Hepatocyte (in vitro differentiated cells): ENCODE data around the gene RPS17. TPM values are rescaled to one million over a fixed set of nuclear protein-coding genes. Genes with fewer than 3 reads are reported as not detected.

ENCODE experiments used
- DNase-seq: peaks from one replicate; pipeline ENCODE4 v3.0.0-alpha.2; 2016; ENCODE audit warnings: low spot score
- H2AFZ ChIP-seq: fragments of 200-600 bp; sonication (generic); 2 replicates; pipeline ENCODE4 v1.6.0; 2016; ENCODE audit warnings: antibody characterized with exemption, mild to moderate bottlenecking
- H3K27ac ChIP-seq: fragments of 200-600 bp; sonication (generic); 2 replicates; pipeline ENCODE4 v1.5.1; 2016; ENCODE audit warnings: mild to moderate bottlenecking
- H3K27me3 ChIP-seq: fragments of 200-600 bp; sonication (generic); 2 replicates; pipeline ENCODE4 v1.6.1; 2016
- H3K36me3 ChIP-seq: fragments of 200-600 bp; sonication (generic); replicated peaks from 2 replicates; pipeline ENCODE4 v1.5.1; 2016; ENCODE audit warnings: low read depth; ENCODE audit not compliant: insufficient read depth
- H3K4me1 ChIP-seq: fragments of 200-600 bp; sonication (generic); 2 replicates; pipeline ENCODE4 v1.5.1; 2016; ENCODE audit warnings: mild to moderate bottlenecking, moderate library complexity; ENCODE audit not compliant: insufficient read depth
- H3K4me2 ChIP-seq: fragments of 200-600 bp; sonication (generic); 2 replicates; pipeline ENCODE4 v1.6.0; 2016
- H3K4me3 ChIP-seq: fragments of 200-600 bp; sonication (generic); 2 replicates; pipeline ENCODE4 v1.5.1; 2016; ENCODE audit warnings: mild to moderate bottlenecking
- H3K79me2 ChIP-seq: fragments of 200-600 bp; sonication (generic); 2 replicates; pipeline ENCODE4 v1.6.0; 2017; ENCODE audit warnings: mild to moderate bottlenecking
- H3K9me2 ChIP-seq: fragments of 200-600 bp; sonication (generic); replicated peaks from 2 replicates; pipeline ENCODE4 v1.6.0; 2017; ENCODE audit warnings: mild to moderate bottlenecking; ENCODE audit not compliant: insufficient read depth
- H3K9me3 ChIP-seq: fragments of 200-600 bp; sonication (generic); 2 replicates; pipeline ENCODE4 v1.5.1; 2016; ENCODE audit warnings: low read depth, mild to moderate bottlenecking
- H4K20me1 ChIP-seq: fragments of 200-600 bp; sonication (generic); 2 replicates; pipeline ENCODE4 v1.6.0; 2016; ENCODE audit warnings: mild to moderate bottlenecking; ENCODE audit not compliant: insufficient read depth, poor library complexity, severe bottlenecking
- EZH2 ChIP-seq: fragments of 200-600 bp; sonication (generic); IDR thresholded peaks from 2 replicates; pipeline ENCODE4 v1.6.1; 2016; ENCODE audit warnings: antibody characterized with exemption, mild to moderate bottlenecking, borderline replicate concordance
- EZH2phosphoT487 ChIP-seq: fragments of 200-600 bp; sonication (generic); IDR thresholded peaks from one replicate; pipeline ENCODE4 v1.6.1; 2018; ENCODE audit warnings: antibody characterized with exemption, mild to moderate bottlenecking, low read depth, moderate library complexity; ENCODE audit not compliant: unreplicated experiment, severe bottlenecking
- WGBS: methylation state at CpG from one replicate; pipeline ENCODE4 v1.1.6; 2016; ENCODE audit warnings: low lambda C conversion rate; ENCODE audit errors: missing lambda C conversion rate; 5-methylcytosine and 5-hydroxymethylcytosine counted together
- polyA plus RNA-seq: library from polyadenylated mRNA; unstranded; fragments of >200 nt; fragmentation: Nextera tagmentation; extraction: Ambion mirVana; gene quantifications from 2 replicates; pipeline ENCODE4 v1.2.1, GENCODE V29; 2016
- total RNA-seq: library from RNA; depleted of rRNA; stranded (reverse); fragments of >200 nt; gene quantifications from 2 replicates; pipeline ENCODE4 v1.2.3, GENCODE V29; 2014
- TF ChIP-seq, protein P1 (sequence below): fragments of 200-600 bp; sonication (generic); IDR thresholded peaks from 2 replicates; pipeline ENCODE4 v1.5.1; 2016; ENCODE audit warnings: antibody characterized with exemption, mild to moderate bottlenecking; ENCODE audit not compliant: poor library complexity

RPS17 gene
- total and polyA plus RNA-seq, 2 experiments from 2014 or later = 453 to 2,046 TPM

DNA sequence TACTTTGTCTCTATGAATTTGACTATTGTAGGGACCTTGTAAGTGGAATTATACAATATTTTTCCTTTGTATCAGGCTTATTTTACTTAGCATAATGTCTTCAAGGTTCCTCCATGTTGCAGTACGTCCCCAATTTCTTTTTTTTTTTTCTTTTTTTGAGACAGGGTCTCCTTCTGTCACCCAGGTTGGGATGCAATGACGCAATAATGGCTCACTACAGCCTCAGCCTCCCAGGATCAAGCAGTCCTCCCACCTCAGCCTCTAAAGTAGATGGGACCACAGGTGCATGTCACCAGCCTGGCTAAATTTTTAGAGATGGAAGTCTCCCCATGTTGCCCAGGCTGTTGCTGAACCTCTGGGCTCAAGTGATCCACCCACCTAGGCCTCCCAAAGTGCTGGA, 40.5 kb upstream of the RPS17 start:
- Histone ChIP-seq H3K4me3 (no peak overlapping the region), H3K27me3 (peaks cover 12% of the 10 kb centered on the region), H3K4me2 (no peak overlapping the region), H3K27ac (no peak overlapping the region), H3K36me3 (no peaks in the 10 kb centered on the region), H3K9me3 (no peaks in the 10 kb centered on the region), H3K9me2 (no peaks in the 10 kb centered on the region), H3K4me1 (no peaks in the 10 kb centered on the region), H2AFZ (no peak overlapping the region), H4K20me1 (no peaks in the 10 kb centered on the region), H3K79me2 (no peaks in the 10 kb centered on the region)
- WGBS = 79% methylated on average over 2 of the region's 2 CpGs
- no peak for DNase-seq
- no peak for TF ChIP-seq EZH2
- no peak for TF ChIP-seq EZH2phosphoT487
- TF ChIP-seq, protein P1, sequence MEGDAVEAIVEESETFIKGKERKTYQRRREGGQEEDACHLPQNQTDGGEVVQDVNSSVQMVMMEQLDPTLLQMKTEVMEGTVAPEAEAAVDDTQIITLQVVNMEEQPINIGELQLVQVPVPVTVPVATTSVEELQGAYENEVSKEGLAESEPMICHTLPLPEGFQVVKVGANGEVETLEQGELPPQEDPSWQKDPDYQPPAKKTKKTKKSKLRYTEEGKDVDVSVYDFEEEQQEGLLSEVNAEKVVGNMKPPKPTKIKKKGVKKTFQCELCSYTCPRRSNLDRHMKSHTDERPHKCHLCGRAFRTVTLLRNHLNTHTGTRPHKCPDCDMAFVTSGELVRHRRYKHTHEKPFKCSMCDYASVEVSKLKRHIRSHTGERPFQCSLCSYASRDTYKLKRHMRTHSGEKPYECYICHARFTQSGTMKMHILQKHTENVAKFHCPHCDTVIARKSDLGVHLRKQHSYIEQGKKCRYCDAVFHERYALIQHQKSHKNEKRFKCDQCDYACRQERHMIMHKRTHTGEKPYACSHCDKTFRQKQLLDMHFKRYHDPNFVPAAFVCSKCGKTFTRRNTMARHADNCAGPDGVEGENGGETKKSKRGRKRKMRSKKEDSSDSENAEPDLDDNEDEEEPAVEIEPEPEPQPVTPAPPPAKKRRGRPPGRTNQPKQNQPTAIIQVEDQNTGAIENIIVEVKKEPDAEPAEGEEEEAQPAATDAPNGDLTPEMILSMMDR = no peak

DNA sequence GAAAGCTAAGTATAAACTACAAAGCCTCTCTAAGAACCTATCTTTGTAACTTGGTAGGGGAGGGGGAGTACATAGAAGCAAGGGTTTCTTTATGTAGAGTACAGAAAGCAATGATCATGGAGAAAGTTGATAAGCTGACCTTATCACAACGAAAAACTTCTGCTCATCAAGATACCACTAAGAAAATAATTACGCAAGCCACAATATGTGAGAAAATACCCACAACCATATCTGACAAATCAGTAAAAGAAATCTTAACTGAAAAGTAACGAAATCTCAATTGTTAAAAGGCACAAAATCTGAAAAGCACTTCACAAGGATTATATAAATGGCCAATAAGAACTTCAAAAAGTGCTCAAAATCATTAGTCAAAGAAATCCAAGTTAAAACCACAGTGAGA, 35.1 kb upstream of the RPS17 start:
- Histone ChIP-seq H3K4me1 (no peaks in the 10 kb centered on the region), H3K4me2 (no peak overlapping the region), H2AFZ (no peak overlapping the region), H3K79me2 (no peaks in the 10 kb centered on the region), H3K4me3 (no peak overlapping the region), H3K9me3 (no peaks in the 10 kb centered on the region), H3K9me2 (no peaks in the 10 kb centered on the region), H4K20me1 (no peaks in the 10 kb centered on the region), H3K27me3 (peaks cover 15% of the 10 kb centered on the region), H3K27ac (no peak overlapping the region), H3K36me3 (no peaks in the 10 kb centered on the region)
- 66% methylated on average over 3 of the region's 3 CpGs for WGBS
- TF ChIP-seq, protein P1 = no peak
- no peak for TF ChIP-seq EZH2phosphoT487
- TF ChIP-seq EZH2 = no peak
- no peak for DNase-seq

DNA sequence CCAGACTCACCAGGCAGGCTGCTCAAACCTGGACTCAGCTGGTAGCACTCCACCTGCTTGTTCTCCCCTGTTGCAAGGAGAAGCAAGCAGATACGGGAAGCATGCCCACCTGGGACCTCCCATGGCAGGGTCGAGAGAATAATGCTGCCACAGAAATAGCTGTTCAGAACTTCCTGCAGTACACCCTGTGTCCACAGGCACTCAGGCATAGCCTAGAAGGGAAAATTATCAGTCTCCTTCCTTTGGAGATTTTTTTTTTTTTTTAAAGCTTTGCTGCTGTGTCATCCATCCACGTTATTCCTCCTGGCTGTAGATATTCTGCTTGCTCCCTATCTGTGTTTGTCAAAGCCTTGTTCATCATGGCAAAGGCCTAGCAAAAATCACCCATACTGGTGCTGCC, 32.7 kb upstream of the RPS17 start:
- no peaks in the 10 kb centered on the region for H3K9me3 ChIP-seq
- H3K79me2 ChIP-seq = no peaks in the 10 kb centered on the region
- H3K36me3 ChIP-seq = no peaks in the 10 kb centered on the region
- H2AFZ ChIP-seq = no peak overlapping the region
- no peak for DNase-seq
- no peaks in the 10 kb centered on the region for H3K9me2 ChIP-seq
- H3K27ac ChIP-seq = no peak overlapping the region
- TF ChIP-seq EZH2phosphoT487 (no peak), EZH2 (no peak)
- TF ChIP-seq, protein P1 = no peak
- WGBS = 66% methylated on average over 3 of the region's 3 CpGs
- H3K4me1 ChIP-seq = no peaks in the 10 kb centered on the region
- H4K20me1 ChIP-seq = no peaks in the 10 kb centered on the region
- H3K27me3 ChIP-seq = peaks cover 15% of the 10 kb centered on the region
- no peak overlapping the region for H3K4me2 ChIP-seq
- no peak overlapping the region for H3K4me3 ChIP-seq

DNA sequence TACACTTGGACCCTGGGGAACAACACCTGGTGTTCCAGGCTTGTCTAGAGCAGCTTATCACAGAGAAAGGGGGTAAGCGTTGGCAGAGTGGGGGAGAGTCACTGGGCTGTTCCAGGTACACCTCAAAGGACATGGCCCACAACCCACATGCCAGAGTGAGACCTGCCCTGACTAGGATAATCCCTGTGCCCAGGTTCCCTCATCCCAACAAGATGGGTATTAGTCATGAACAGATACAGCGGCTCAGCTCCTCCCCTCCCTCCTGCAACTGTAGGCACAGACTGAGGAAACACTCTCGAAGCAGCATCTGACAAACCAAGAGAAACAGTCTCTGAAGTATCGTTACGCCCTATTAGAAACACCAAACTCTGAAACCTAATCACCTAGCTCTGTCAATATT, 32.1 kb upstream of the RPS17 start:
- no peak for DNase-seq
- H4K20me1 ChIP-seq = no peaks in the 10 kb centered on the region
- peak overlapping the region; percentile 58 for H2AFZ ChIP-seq
- no peaks in the 10 kb centered on the region for H3K36me3 ChIP-seq
- no peaks in the 10 kb centered on the region for H3K9me2 ChIP-seq
- H3K9me3 ChIP-seq = no peaks in the 10 kb centered on the region
- no peaks in the 10 kb centered on the region for H3K79me2 ChIP-seq
- peak overlapping the region; percentile 75 for H3K4me2 ChIP-seq
- H3K27me3 ChIP-seq = peaks cover 15% of the 10 kb centered on the region
- no peaks in the 10 kb centered on the region for H3K4me1 ChIP-seq
- WGBS = 77% methylated on average over 5 of the region's 5 CpGs
- H3K4me3 ChIP-seq = no peak overlapping the region
- no peak overlapping the region for H3K27ac ChIP-seq
- no peak for TF ChIP-seq EZH2
- TF ChIP-seq, protein P1 = no peak
- no peak for TF ChIP-seq EZH2phosphoT487
